GM13977 (cell line): ENCODE results near the gene GTSF1L.

Source experiments
- DNase-seq: peaks from one replicate; pipeline ENCODE4 v3.0.0; 2012; ENCODE audit warnings: low spot score
- CTCF ChIP-seq: IDR thresholded peaks from 2 replicates; pipeline ENCODE4 v1.5.1; 2012; ENCODE audit warnings: mild to moderate bottlenecking, control low read depth; ENCODE audit not compliant: insufficient read depth; ENCODE audit errors: extremely low read depth, missing control alignments
- in situ Hi-C: fragments of 300-500 bp; cut with MboI; formaldehyde crosslinking; loops from one replicate; pipeline ENCODE4 v1.12.0; 2022; ENCODE audit warnings: low sequenced_read_pairs, low pct_unique_long_range_greater_than_20kb, mixed read lengths, inconsistent platforms; ENCODE audit not compliant: unreplicated experiment

The GTSF1L gene

GRCh38 chr20:43726811-43727338 is at the start of gene GTSF1L:
TSS of gene GTSF1L (minus strand) at chr20:43727002. CDS start at chr20:43726694, 308 bp downstream.
- in situ Hi-C loops = no loop called here
- no peak for TF ChIP-seq CTCF
- no peak for DNase-seq

- DNase-seq = no peak
- in situ Hi-C loops = no loop called here
- no peak for TF ChIP-seq CTCF
These were observed 48.0 kb upstream of the GTSF1L start for GRCh38 chr20:43774754-43775153.

GRCh38 chr20:43771503-43772190 is 44.8 kb upstream of the GTSF1L start:
- TF ChIP-seq CTCF = no peak
- in situ Hi-C loops = no loop called here

GRCh38 chr20:43770342-43770741 is 43.5 kb upstream of the GTSF1L start:
- in situ Hi-C loops = no loop called here
- DNase-seq = no peak
- TF ChIP-seq CTCF = no peak

More at GRCh38 chr20:43771503-43772190, 44.8 kb upstream of the GTSF1L start:
- no peak for DNase-seq

GRCh38 chr20:43767686-43768474 is 41.1 kb upstream of the GTSF1L start:
- no peak for TF ChIP-seq CTCF
- in situ Hi-C loops = no loop called here
- DNase-seq = no peak

- in situ Hi-C loops = no loop called here
- TF ChIP-seq CTCF = no peak
- no peak for DNase-seq
These were observed 40.1 kb upstream of the GTSF1L start for GRCh38 chr20:43766917-43767316.
